Kidney epithelial cell (primary cell): ENCODE results near the gene PAPPA. TPM values are rescaled to one million over a fixed set of nuclear protein-coding genes. Genes with fewer than 3 reads are reported as not detected.

ENCODE experiments used
- DNase-seq: peaks from one replicate; pipeline ENCODE4 v3.0.0-alpha.2; 2010; ENCODE audit warnings: low read depth
- H3K27me3 ChIP-seq: 2 replicates; pipeline ENCODE4 v1.6.0; 2011; ENCODE audit warnings: low read length; ENCODE audit not compliant: control insufficient read depth, insufficient read depth
- H3K36me3 ChIP-seq: 2 replicates; pipeline ENCODE4 v1.5.1; 2011; ENCODE audit warnings: low read length; ENCODE audit not compliant: control insufficient read depth, insufficient read depth
- H3K4me3 ChIP-seq: 2 replicates; pipeline ENCODE4 v1.5.1; 2011; ENCODE audit warnings: low read depth, mild to moderate bottlenecking, control low read depth, low read length
- total RNA-seq: library from RNA; depleted of rRNA; stranded (reverse); fragments of >200 nt; gene quantifications from 2 replicates; pipeline ENCODE4 v1.2.3, GENCODE V29; 2015
- TF ChIP-seq, protein P1 (sequence below): IDR thresholded peaks from 2 replicates; pipeline ENCODE4 v1.5.1; 2011; ENCODE audit warnings: mild to moderate bottlenecking, moderate library complexity, low read length, control low read depth, inconsistent platforms; ENCODE audit not compliant: insufficient read depth, poor library complexity, severe bottlenecking

The PAPPA gene
- total RNA-seq, 1 donor from 2014 or later: 15.4 TPM

DNA sequence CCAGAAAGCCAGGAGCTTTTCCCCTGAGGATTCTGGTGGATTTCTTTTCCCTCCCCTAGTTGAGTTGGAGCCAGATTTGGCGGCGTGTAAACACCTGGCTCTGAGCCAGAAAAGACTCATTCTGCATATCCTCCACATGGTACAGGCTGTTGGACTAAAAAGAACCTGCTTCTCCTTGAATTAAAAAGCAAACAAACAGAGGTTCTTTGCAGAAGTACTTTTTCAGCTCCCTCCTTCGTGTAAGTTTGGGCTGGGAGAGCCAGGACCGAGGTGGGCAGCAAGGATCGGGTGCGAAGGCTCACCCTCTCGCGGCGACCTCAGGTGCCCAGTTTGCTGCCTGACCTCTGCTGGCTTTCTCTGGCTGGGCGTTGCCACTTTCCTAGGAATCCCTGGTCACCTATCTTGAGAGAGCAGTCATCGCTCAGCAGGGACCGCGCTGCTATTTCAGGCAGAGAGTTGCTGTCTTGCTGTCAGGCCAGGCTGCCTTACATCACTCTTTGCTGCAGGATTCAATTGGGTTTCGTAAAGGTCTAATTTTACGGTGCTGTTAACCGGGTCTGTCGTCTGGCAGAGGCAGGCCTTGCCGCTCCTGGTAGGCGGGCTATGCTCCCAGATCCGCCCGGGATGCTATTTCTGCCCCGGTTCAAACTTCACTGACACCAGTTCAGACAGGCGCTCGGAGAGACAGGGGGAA is 3.2 kb downstream of the PAPPA start:
- Histone ChIP-seq H3K27me3 (no peaks in the 10 kb centered on the region), H3K36me3 (no peaks in the 10 kb centered on the region), H3K4me3 (no peak overlapping the region)
- no peak for DNase-seq
- TF ChIP-seq, protein P1, sequence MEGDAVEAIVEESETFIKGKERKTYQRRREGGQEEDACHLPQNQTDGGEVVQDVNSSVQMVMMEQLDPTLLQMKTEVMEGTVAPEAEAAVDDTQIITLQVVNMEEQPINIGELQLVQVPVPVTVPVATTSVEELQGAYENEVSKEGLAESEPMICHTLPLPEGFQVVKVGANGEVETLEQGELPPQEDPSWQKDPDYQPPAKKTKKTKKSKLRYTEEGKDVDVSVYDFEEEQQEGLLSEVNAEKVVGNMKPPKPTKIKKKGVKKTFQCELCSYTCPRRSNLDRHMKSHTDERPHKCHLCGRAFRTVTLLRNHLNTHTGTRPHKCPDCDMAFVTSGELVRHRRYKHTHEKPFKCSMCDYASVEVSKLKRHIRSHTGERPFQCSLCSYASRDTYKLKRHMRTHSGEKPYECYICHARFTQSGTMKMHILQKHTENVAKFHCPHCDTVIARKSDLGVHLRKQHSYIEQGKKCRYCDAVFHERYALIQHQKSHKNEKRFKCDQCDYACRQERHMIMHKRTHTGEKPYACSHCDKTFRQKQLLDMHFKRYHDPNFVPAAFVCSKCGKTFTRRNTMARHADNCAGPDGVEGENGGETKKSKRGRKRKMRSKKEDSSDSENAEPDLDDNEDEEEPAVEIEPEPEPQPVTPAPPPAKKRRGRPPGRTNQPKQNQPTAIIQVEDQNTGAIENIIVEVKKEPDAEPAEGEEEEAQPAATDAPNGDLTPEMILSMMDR: no peak

- H3K36me3 ChIP-seq: no peaks in the 10 kb centered on the region
- H3K4me3 ChIP-seq: no peak overlapping the region
- no peaks in the 10 kb centered on the region for H3K27me3 ChIP-seq
- TF ChIP-seq, protein P1: no peak
- DNase-seq: no peak
These were observed 4.0 kb downstream of the PAPPA start for GRCh38 chr9:116157436-116158138.

- TF ChIP-seq, protein P1: no peak
- DNase-seq: no peak
- no peak overlapping the region for H3K4me3 ChIP-seq
- H3K36me3 ChIP-seq: no peaks in the 10 kb centered on the region
- no peaks in the 10 kb centered on the region for H3K27me3 ChIP-seq
These were observed 7.3 kb downstream of the PAPPA start for GRCh38 chr9:116160676-116161571.

- TF ChIP-seq, protein P1: no peak
- no peak for DNase-seq
These were observed 8.7 kb downstream of the PAPPA start for GRCh38 chr9:116162241-116162781.

GRCh38 chr9:116163293-116164055 is 9.9 kb downstream of the PAPPA start:
- H3K27me3 ChIP-seq: no peaks in the 10 kb centered on the region
- H3K4me3 ChIP-seq: no peak overlapping the region
- no peaks in the 10 kb centered on the region for H3K36me3 ChIP-seq
- no peak for DNase-seq
- TF ChIP-seq, protein P1: peak; percentile 47

More at GRCh38 chr9:116162241-116162781, 8.7 kb downstream of the PAPPA start:
- Histone ChIP-seq H3K36me3 (no peaks in the 10 kb centered on the region), H3K27me3 (no peaks in the 10 kb centered on the region), H3K4me3 (no peak overlapping the region)
